GM18505 (cell line): ENCODE measurements around the gene C5AR1.

Experiments used
- ATAC-seq: cut with Tn5 transposase; IDR thresholded peaks from one replicate; pipeline ENCODE4 v1.9.1; 2021; ENCODE audit not compliant: unreplicated experiment
- POLR2A ChIP-seq: IDR thresholded peaks from 4 replicates; pipeline ENCODE4 v1.6.1; 2011; ENCODE audit warnings: borderline replicate concordance; ENCODE audit not compliant: insufficient read depth, insufficient read length; ENCODE audit errors: extremely low read depth

The C5AR1 gene

DNA sequence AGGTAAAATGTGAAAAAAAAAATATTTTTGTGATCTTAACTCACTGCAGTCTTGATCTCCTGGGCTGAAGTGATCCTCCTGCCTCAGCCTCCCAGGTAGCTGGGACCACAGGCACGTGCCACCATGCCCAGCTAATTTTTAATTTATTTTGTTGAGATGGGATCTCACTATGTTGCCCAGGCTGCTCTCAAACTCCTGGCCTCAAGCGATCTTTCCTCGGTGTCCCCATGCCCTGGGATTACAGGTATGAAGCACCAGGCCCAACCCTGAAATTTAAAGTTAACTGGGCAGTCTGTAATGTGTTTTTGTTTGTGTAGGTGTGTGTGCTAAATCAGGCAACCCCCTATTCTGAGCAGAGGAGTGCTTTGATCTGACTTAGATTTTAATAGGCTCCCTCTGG, 3.4 kb upstream of the C5AR1 start:
- TF ChIP-seq POLR2A: no peak
- no peak for ATAC-seq

DNA sequence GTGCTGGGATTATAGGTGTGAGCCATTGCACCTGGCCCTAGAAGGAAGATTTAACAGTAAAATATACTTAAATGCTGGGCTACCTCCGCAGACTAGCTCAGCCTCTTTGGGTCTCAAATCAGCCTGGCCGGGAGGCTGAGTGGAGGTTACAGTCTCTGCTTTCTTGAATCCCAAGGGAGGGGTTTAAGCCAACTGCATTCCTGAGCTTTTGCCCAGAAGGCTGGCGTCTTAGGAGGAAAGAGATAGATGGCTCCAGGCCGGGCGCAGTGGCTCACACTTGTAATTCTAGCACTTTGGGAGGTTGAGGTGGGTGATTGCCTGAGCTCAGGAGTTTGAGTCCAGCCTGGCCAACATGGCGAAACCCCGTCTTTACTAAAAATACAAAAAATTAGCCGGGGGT, 623 bp upstream of the C5AR1 start:
- no peak for ATAC-seq
- no peak for TF ChIP-seq POLR2A

DNA sequence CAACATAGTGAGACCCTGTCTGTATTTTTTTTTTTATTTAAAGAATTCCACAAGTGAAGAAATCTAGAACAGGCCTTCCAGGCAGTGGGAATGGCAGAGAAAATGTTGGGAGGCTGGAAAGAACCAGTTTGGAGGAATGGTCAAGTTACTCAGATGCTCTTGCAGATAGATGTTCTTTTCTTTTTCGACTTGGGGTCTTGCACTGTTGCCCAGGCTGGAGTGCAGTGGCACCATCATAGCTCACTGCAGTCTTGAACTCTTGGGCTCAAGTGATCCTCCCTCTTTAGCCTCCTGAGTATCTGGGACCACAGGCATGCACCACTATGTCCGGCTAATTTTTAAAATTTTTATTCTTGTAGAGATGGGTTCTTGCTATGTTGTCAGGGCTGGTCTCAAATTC, 662 bp downstream of the C5AR1 start:
- ATAC-seq: no peak
- no peak for TF ChIP-seq POLR2A

DNA sequence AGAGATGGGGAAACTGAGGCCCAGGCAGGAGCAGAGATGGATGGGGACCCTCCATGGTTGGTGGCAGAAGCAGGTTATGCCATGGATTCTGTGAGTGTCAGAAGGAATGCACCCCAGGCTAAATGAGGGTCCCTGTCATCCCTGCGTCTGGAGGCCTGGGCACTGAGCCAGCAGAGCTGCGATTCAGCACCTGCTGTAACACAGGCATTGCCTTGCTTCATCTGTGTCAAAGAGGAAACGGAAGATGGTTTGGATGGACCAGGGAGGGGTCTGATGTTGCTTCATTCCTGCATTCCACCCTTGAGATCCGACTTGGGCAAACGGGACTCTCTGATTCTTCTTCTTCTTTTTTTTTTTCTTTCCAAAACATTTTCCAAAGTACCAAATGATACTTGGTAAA, 1.2 kb downstream of the C5AR1 start:
- ATAC-seq: no peak
- no peak for TF ChIP-seq POLR2A

DNA sequence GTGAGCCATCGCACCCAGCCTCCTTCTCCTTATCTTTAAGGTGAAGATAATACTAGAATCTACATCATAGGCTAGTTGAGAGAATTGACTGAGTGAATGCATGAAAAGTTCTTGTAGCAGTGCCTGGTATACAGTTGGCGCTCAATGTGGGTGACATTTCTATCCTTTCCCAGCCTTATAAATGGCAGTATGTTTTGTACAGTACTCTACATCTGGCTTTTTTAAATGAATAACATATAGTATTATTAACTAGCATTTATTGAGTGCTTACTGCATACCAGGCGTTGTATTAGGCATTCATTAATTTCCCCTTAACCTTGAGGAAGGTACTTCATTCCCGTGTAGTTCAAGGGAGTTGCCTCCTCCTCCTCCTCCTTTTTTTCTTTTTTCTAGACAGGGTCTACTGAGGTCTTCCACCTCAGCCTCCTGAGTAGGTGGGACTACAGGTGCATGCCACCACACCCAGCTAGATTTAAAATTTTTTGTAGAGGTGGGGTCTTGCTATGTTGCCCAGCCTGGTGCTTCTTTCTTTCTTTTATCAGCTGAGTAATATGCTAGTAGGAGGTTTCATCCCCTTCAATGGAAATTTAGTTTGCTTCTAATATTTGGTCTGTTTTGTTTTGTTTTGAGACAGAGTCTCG, 2.8 kb downstream of the C5AR1 start:
- no peak for ATAC-seq
- no peak for TF ChIP-seq POLR2A

DNA sequence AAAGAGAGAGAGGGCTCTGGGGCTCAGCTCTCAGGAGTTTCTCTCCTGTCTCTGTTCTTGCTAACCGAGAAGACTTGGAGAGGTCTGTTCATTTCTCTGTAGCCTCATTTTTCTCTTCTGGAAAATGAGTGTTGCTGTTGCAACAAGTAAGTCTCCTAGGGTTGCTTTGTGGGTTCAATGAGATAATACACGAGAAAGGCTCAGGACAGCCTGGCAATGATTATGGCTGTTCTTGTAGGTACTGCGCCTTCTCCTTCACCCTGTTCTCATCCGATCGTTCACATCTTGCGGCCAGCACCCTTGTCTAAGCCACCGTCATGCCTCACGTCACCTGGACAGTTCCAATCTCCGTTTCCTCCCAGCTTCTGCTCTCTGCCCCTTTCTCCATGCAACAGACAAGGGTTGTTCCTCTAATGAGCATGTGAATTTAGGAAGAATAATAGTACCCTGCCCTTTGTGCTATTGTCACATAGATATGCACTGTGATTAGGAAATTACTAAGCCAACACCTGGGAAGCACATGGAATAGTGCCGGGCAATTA, 4.2 kb downstream of the C5AR1 start:
- no peak for TF ChIP-seq POLR2A
- ATAC-seq: no peak

DNA sequence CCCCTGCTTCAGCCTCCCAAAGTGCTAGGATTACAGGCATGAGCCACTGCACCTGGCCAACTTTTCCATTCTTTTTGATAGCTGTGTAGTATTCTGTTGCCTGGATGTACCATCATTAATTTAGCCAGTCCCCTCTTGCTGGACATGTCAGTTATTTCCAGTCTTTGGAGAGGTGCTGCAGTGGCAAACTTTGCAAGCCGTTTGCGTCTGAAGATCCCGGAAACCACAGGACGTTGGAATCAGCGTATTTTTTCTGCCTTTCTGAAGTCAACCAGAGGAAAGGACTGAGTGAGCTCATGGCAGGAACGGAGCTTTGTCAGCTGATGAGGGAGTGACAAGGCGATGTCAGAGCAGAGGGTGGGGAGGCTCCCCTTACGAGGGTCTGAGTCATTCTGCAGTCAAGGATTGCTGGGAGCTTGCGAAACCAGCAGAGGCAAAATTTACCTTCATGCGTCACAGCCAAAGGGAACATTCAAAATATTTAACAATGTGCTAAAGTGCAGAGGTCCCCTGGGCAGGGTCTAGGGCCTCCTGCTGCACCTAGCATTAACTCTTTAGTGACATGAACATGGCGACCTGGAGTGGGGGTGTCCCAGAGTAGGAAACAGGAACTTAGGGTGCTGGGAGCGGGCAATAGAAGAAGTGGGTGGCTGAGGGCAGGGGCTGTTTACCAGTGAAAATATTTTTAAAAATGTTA, 5.6 kb downstream of the C5AR1 start:
- no peak for ATAC-seq
- no peak for TF ChIP-seq POLR2A

DNA sequence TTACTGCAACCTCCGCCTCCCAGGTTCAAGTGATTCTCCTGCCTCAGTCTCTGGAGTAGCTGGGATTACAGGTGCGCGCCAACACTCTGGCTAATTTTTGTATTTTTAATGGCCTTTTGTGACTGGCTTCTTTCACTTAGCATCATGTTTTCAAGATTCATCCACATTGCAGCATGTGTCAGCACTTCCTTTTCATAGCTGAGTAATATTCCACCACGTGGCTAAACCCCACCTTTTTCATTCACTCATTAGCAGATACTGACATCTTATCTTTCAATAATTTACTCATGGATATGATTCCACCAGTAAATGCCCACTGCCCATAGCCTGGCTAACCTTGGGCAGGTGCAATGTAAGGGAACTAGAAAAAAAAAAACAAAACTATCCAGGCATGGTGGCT, 6.9 kb downstream of the C5AR1 start:
- ATAC-seq: no peak
- no peak for TF ChIP-seq POLR2A

DNA sequence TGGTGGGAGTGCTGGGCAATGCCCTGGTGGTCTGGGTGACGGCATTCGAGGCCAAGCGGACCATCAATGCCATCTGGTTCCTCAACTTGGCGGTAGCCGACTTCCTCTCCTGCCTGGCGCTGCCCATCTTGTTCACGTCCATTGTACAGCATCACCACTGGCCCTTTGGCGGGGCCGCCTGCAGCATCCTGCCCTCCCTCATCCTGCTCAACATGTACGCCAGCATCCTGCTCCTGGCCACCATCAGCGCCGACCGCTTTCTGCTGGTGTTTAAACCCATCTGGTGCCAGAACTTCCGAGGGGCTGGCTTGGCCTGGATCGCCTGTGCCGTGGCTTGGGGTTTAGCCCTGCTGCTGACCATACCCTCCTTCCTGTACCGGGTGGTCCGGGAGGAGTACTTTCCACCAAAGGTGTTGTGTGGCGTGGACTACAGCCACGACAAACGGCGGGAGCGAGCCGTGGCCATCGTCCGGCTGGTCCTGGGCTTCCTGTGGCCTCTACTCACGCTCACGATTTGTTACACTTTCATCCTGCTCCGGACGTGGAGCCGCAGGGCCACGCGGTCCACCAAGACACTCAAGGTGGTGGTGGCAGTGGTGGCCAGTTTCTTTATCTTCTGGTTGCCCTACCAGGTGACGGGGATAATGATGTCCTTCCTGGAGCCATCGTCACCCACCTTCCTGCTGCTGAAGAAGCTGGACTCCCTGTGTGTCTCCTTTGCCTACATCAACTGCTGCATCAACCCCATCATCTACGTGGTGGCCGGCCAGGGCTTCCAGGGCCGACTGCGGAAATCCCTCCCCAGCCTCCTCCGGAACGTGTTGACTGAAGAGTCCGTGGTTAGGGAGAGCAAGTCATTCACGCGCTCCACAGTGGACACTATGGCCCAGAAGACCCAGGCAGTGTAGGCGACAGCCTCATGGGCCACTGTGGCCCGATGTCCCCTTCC, 10.5 kb downstream of the C5AR1 start:
- ATAC-seq: no peak
- no peak for TF ChIP-seq POLR2A

DNA sequence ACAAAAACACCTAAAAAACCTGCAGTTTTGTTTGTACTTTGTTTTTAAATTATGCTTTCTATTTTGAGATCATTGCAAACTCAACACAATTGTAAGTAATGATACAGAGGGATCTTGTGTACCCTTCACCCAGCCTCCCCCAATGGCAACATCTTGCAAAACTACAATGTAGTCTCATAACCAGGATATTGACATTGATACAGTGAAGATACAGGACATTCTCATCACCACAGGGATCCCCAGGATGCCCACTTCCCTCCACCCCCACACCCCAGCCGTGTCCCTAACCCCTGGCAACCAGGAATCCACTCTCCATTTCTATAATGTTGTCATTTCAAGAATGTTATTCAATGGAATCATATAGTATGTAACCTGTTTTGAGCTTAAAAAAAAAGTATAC, 12.0 kb downstream of the C5AR1 start:
- TF ChIP-seq POLR2A: no peak
- ATAC-seq: no peak

DNA sequence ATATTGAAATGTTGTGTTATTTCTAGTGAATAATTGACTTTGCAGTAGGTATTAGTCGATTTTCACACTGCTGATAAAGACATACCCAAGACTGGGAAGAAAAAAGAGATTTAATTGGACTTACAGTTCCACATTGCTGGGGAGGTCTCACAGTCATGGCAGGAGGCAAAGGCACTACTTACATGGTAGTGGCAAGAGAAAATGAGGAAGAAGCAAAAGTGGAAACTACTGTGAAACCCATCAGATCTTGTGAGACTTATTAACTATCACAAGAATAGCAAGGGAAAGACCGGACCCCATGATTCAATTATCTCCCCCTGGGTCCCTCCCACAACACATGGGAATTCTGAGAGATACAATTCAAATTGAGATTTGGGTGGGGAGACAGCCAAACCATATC, 12.4 kb downstream of the C5AR1 start:
- no peak for TF ChIP-seq POLR2A
- ATAC-seq: no peak

DNA sequence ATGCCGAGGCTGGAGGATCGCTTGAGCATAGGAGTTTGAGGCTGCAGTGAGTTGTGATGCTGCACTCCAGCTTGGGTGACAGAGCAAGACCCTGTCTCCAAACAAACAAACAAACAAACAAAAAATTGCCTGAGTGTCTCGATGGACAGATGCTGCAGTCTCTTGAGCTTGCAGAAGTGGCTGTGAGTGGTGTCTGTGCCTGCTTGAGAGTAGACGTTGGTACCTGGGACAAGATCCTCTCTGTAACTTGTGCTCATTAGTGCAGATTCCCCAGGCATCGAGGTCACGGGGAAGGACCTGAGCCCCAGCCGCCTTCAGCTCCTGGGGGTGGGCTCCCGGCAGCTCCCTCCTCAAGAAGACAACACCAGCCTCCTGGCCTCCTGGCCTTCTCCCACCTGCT, 13.7 kb downstream of the C5AR1 start:
- TF ChIP-seq POLR2A: no peak
- no peak for ATAC-seq

DNA sequence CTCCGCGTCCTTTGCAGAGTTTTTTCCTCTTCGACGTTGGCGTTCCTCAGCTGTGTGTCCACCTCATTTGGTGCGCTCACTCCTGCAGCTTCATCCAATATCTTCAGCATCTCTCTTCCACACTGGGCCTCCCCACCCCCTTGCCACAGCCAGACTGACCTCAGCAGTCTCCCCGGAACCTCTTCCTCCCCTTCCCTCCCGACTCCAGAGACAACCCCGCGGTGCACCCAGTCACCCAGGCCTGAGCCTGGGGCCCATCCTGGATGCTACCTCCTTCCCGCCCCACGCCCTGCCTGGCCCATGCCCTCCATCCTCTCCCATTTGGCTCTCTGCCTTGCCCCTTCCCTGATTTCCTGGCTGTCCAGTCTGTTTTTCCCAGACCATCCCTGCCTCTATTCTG, 14.2 kb downstream of the C5AR1 start:
- no peak for ATAC-seq
- TF ChIP-seq POLR2A: no peak
